ENCODE measurements around the gene RAB27B.

DNA sequence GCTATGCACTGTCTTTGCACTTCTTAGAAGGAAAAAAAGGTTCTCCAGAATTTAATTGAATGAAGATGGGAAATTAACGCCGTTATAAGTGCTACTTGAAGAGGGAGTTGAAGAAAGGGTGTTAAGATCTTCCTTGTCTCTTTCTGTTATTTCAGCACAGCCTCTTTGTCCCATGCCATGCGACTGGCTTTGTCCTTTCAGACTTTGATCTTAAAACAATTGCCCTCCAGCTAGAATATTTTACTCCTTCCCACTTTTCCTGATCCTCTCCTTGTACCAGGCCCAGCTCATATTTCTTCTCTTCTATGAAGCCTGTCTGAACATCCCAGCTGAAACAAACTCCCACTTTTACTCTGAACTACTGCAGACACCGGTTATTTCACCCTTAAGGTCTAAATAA lies 51.4 kb downstream of the RAB27B start:
- TF ChIP-seq, protein P1, sequence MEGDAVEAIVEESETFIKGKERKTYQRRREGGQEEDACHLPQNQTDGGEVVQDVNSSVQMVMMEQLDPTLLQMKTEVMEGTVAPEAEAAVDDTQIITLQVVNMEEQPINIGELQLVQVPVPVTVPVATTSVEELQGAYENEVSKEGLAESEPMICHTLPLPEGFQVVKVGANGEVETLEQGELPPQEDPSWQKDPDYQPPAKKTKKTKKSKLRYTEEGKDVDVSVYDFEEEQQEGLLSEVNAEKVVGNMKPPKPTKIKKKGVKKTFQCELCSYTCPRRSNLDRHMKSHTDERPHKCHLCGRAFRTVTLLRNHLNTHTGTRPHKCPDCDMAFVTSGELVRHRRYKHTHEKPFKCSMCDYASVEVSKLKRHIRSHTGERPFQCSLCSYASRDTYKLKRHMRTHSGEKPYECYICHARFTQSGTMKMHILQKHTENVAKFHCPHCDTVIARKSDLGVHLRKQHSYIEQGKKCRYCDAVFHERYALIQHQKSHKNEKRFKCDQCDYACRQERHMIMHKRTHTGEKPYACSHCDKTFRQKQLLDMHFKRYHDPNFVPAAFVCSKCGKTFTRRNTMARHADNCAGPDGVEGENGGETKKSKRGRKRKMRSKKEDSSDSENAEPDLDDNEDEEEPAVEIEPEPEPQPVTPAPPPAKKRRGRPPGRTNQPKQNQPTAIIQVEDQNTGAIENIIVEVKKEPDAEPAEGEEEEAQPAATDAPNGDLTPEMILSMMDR (IDR thresholded peaks at IDR 0.05) = no peak
- no peak for TF ChIP-seq POLR2A (IDR thresholded peaks at IDR 0.05; ENCODE audit: low read depth)
